Naive thymus-derived CD4-positive, alpha-beta T cell (primary cell): ENCODE data around the gene FHIT. TPM values are rescaled to one million over a fixed set of nuclear protein-coding genes. Genes with fewer than 3 reads are reported as not detected.

ENCODE experiments used
- ATAC-seq: fragments of 150-1000 bp; cut with Tn5 transposase; 2 replicates; pipeline ENCODE4 v1.10.0; 2021; ENCODE audit warnings: mild to moderate bottlenecking, moderate library complexity
- CTCF ChIA-PET: fragments of 350-600 bp; sonication (Branson Sonifier 250); formaldehyde crosslinking; loops from one replicate; lab custom pipeline; 2021; ENCODE audit warnings: antibody characterized with exemption; lab: Charles Lee
- POLR2A ChIA-PET: fragments of 350-600 bp; sonication (Branson Sonifier 250); formaldehyde crosslinking; loops from one replicate; lab custom pipeline; 2021; ENCODE audit warnings: antibody characterized with exemption, inconsistent platforms; lab: Charles Lee
- DNase-seq, 9 donors: peaks; one replicate each; pipeline versions ENCODE4 v3.0.0 to v3.0.0-alpha.2; 2020 to 2022; ENCODE audit warnings: mixed read lengths in 1 of 9
- H3K27ac ChIP-seq: one replicate; pipeline ENCODE4 v1.7.0; 2013; ENCODE audit warnings: mild to moderate bottlenecking, low read depth, low read length, moderate library complexity
- H3K27me3 ChIP-seq, 2 donors: one replicate each; pipeline ENCODE4 v1.7.0; 2013; ENCODE audit warnings: low read length in 2 of 2, mild to moderate bottlenecking in 2 of 2, moderate library complexity in 2 of 2; ENCODE audit not compliant: control insufficient read depth in 2 of 2, insufficient read depth in 2 of 2
- H3K36me3 ChIP-seq, 3 experiments: 1 replicate in 2 of 3; 2 replicates in 1 of 3; pipeline ENCODE4 v1.7.0; 2013; ENCODE audit warnings: low read length in 3 of 3, mild to moderate bottlenecking in 3 of 3, moderate library complexity in 1 of 3; ENCODE audit not compliant: insufficient read depth in 3 of 3, control insufficient read depth in 2 of 3
- H3K4me1 ChIP-seq, 2 donors: one replicate each; pipeline ENCODE4 v1.7.0; 2013; ENCODE audit warnings: low read length in 2 of 2, mild to moderate bottlenecking in 2 of 2, moderate library complexity in 1 of 2; ENCODE audit not compliant: control insufficient read depth in 2 of 2, insufficient read depth in 2 of 2
- H3K4me3 ChIP-seq: 2 replicates; pipeline ENCODE4 v1.7.0; 2013; ENCODE audit warnings: mild to moderate bottlenecking, low read length
- H3K9me3 ChIP-seq, 3 experiments: 1 replicate in 2 of 3; 2 replicates in 1 of 3; pipeline ENCODE4 v1.7.0; 2013; ENCODE audit warnings: low read length in 3 of 3; ENCODE audit not compliant: control insufficient read depth in 2 of 3
- H3K27ac Mint-ChIP-seq, 9 donors: one replicate each; pipeline ENCODE4 v1.8.0; 2020 to 2022; ENCODE audit warnings: mixed read lengths in 9 of 9, mild to moderate bottlenecking in 8 of 9, moderate library complexity in 5 of 9, inconsistent platforms in 2 of 9
- H3K27me3 Mint-ChIP-seq, 5 donors: one replicate each; pipeline ENCODE4 v1.8.0; 2021 to 2022; ENCODE audit warnings: mixed read lengths in 5 of 5, mild to moderate bottlenecking in 1 of 5
- H3K36me3 Mint-ChIP-seq, 5 donors: one replicate each; pipeline ENCODE4 v1.8.0; 2020 to 2022; ENCODE audit warnings: mixed read lengths in 5 of 5, mild to moderate bottlenecking in 3 of 5, inconsistent platforms in 1 of 5
- H3K4me1 Mint-ChIP-seq, 7 donors: one replicate each; pipeline ENCODE4 v1.8.0; 2020 to 2022; ENCODE audit warnings: mixed read lengths in 7 of 7, mild to moderate bottlenecking in 3 of 7, inconsistent platforms in 1 of 7
- H3K4me3 Mint-ChIP-seq, 10 donors: one replicate each; pipeline ENCODE4 v1.8.0; 2020 to 2022; ENCODE audit warnings: mild to moderate bottlenecking in 10 of 10, mixed read lengths in 10 of 10, moderate library complexity in 6 of 10, inconsistent platforms in 2 of 10
- H3K9me3 Mint-ChIP-seq, 11 donors: one replicate each; pipeline ENCODE4 v1.8.0; 2020 to 2022; ENCODE audit warnings: mixed read lengths in 11 of 11, mild to moderate bottlenecking in 4 of 11, inconsistent platforms in 1 of 11, moderate library complexity in 1 of 11
- intact Hi-C, 2 donors: fragments of 100-400 bp; cut with micrococcal nuclease; formaldehyde crosslinking; loops; one replicate each; pipeline ENCODE4 v1.15.1; 2023
- polyA plus RNA-seq, 2 donors: library from polyadenylated mRNA; unstranded; fragments of 300-500 nt; fragmentation: Illumina TruSeq; gene quantifications; one replicate each; pipeline ENCODE4 v1.2.3, GENCODE V29; 2021
- total RNA-seq, 6 experiments: library from RNA in 5 of 6; stranded (reverse) in 5 of 6; gene quantifications; 1 replicate in 5 of 6; 2 replicates in 1 of 6; pipeline ENCODE4 v1.2.3 and lab custom pipeline; 2021 to 2026

FHIT gene
- total and polyA plus RNA-seq, 7 experiments from 2014 or later, result 51.2 to 230 (median 152) TPM

- Mint-ChIP-seq H3K27ac (peak overlapping the region in 8 of 9 donors; percentile 20 to 90 (median 71)), H3K4me1 (peaks cover 20 to 92% (median 85%) of the 10 kb centered on the region in 7 donors)
Measured at GRCh38 chr3:59872128-59872527, 1379.1 kb downstream of the FHIT start.

DNA sequence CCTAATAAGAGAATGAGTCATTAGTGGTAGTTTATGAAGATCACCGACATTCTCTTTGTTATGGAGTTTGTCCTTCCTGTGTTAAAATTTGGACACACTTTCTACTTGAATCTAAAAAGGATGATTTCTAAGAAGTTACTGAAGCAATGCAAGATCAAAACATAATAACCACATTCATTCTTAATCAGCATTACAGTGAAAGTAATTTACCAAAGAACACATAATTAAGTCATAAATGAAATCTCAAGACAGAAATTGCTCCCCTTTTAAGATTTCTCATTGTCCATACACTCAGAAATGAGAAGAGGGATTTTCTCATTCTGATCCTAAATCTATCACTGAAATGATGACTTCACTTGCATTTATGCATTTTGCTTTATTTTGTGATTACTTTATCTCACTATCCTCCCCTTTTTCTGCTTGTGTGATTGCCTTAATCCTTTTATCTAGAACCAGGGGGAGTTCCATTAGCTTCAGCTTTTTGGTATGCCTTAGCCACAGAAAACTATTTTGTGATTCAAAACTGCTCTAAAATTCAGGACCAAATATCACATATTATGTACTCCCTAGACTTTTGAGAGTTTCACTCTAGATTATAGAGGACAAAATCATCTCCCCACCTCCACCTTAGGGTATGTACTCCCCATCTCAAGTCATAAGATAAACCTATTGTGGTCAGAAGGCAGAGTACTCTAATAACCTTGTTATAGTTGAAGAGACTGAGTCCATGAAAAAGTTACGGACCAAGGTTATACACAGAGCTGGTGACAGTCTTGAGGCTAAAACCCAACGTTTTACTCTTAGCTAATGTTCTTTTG lies 1383.9 kb downstream of the FHIT start:
- Histone ChIP-seq H3K27ac (no peak overlapping the region), H3K27me3 (no peaks in the 10 kb centered on the region), H3K9me3 (peaks cover 0 to 12% (median 0%) of the 10 kb centered on the region in 3 experiments), H3K36me3 (peaks cover 0 to 38% (median 7%) of the 10 kb centered on the region in 3 experiments), H3K4me1 (peaks cover 3 to 41% of the 10 kb centered on the region in 2 donors), H3K4me3 (no peak overlapping the region)
- POLR2A ChIA-PET, result interaction anchor here (0.6 to 0.9 kb wide), 2 partner anchors 151 to 378 kb away, joined by 3 read pairs; no protein-coding TSS in a partner anchor
- intact Hi-C loops, result no loop called here
- H3K4me1 Mint-ChIP-seq, result peaks cover 10 to 86% (median 79%) of the 10 kb centered on the region in 7 donors
- H3K9me3 Mint-ChIP-seq, result peaks cover 3 to 37% (median 12%) of the 10 kb centered on the region in 11 donors
- H3K36me3 Mint-ChIP-seq, result peaks cover 16 to 84% (median 76%) of the 10 kb centered on the region in 5 donors
- peak overlapping the region in 8 of 9 donors; percentile 5 to 90 (median 64) for H3K27ac Mint-ChIP-seq
- no peaks in the 10 kb centered on the region for H3K27me3 Mint-ChIP-seq
- H3K4me3 Mint-ChIP-seq, result peak overlapping the region in 5 of 10 donors; percentile 18 to 40 (median 25)
- DNase-seq (no peak), ATAC-seq (no peak)
- CTCF ChIA-PET, result interaction anchor here (1.3 kb wide), 1 partner anchor 10 kb away, joined by 4 read pairs; no protein-coding TSS in a partner anchor

More at GRCh38 chr3:59872128-59872527, 1379.1 kb downstream of the FHIT start:
- peaks cover 0 to 14% (median 0%) of the 10 kb centered on the region in 11 donors for H3K9me3 Mint-ChIP-seq
- H3K36me3 Mint-ChIP-seq, result peaks cover 9 to 79% (median 69%) of the 10 kb centered on the region in 5 donors
- Histone ChIP-seq H3K4me3 (no peak overlapping the region), H3K27ac (no peak overlapping the region), H3K27me3 (no peaks in the 10 kb centered on the region), H3K9me3 (no peaks in the 10 kb centered on the region), H3K36me3 (peaks cover 0 to 15% (median 4%) of the 10 kb centered on the region in 3 experiments), H3K4me1 (peaks cover 3 to 47% of the 10 kb centered on the region in 2 donors)
- H3K4me3 Mint-ChIP-seq, result peak overlapping the region in 4 of 10 donors; percentile 27 to 59 (median 54)
- POLR2A ChIA-PET, result no interaction called here
- CTCF ChIA-PET, result interaction anchor here (0.6 kb wide), 1 partner anchor 63 kb away, joined by 3 read pairs; no protein-coding TSS in a partner anchor
- intact Hi-C loops, result loop anchor here in 1 of 2 donors (2.0 kb wide), 1 partner anchor 15 kb away; no protein-coding TSS in a partner anchor
- H3K27me3 Mint-ChIP-seq, result no peaks in the 10 kb centered on the region
- DNase-seq (no peak), ATAC-seq (no peak)

GRCh38 chr3:59866076-59866475 lies 1385.2 kb downstream of the FHIT start:
- CTCF ChIA-PET, result no interaction called here
- no peak for DNase-seq
- Mint-ChIP-seq H3K36me3 (peaks cover 17 to 85% (median 76%) of the 10 kb centered on the region in 5 donors), H3K9me3 (peaks cover 3 to 43% (median 15%) of the 10 kb centered on the region in 11 donors), H3K27me3 (no peaks in the 10 kb centered on the region), H3K4me1 (peaks cover 10 to 86% (median 71%) of the 10 kb centered on the region in 7 donors), H3K27ac (peak overlapping the region in 8 of 9 donors; percentile 7 to 82 (median 60)), H3K4me3 (peak overlapping the region in 5 of 10 donors; percentile 0 to 8 (median 1))
- Histone ChIP-seq H3K4me3 (no peak overlapping the region), H3K9me3 (peaks cover 0 to 12% (median 0%) of the 10 kb centered on the region in 3 experiments), H3K4me1 (peaks cover 3 to 28% of the 10 kb centered on the region in 2 donors), H3K27me3 (no peaks in the 10 kb centered on the region), H3K36me3 (peaks cover 0 to 41% (median 3%) of the 10 kb centered on the region in 3 experiments), H3K27ac (no peak overlapping the region)
- ATAC-seq, result no peak
- POLR2A ChIA-PET, result no interaction called here
- intact Hi-C loops, result no loop called here

GRCh38 chr3:59865351-59865750 lies 1385.9 kb downstream of the FHIT start:
- DNase-seq (no peak), ATAC-seq (no peak)
- Mint-ChIP-seq H3K9me3 (peaks cover 3 to 43% (median 15%) of the 10 kb centered on the region in 11 donors), H3K27ac (peak overlapping the region in 7 of 9 donors; percentile 16 to 82 (median 65)), H3K4me3 (no peak overlapping the region), H3K36me3 (peaks cover 17 to 89% (median 78%) of the 10 kb centered on the region in 5 donors), H3K27me3 (no peaks in the 10 kb centered on the region), H3K4me1 (peaks cover 8 to 86% (median 71%) of the 10 kb centered on the region in 7 donors)
- Histone ChIP-seq H3K36me3 (peaks cover 0 to 46% (median 3%) of the 10 kb centered on the region in 3 experiments), H3K27ac (no peak overlapping the region), H3K4me1 (peaks cover 3 to 21% of the 10 kb centered on the region in 2 donors), H3K9me3 (peaks cover 0 to 12% (median 0%) of the 10 kb centered on the region in 3 experiments), H3K4me3 (no peak overlapping the region), H3K27me3 (no peaks in the 10 kb centered on the region)
- intact Hi-C loops, result no loop called here
- POLR2A ChIA-PET, result no interaction called here
- CTCF ChIA-PET, result no interaction called here

DNA sequence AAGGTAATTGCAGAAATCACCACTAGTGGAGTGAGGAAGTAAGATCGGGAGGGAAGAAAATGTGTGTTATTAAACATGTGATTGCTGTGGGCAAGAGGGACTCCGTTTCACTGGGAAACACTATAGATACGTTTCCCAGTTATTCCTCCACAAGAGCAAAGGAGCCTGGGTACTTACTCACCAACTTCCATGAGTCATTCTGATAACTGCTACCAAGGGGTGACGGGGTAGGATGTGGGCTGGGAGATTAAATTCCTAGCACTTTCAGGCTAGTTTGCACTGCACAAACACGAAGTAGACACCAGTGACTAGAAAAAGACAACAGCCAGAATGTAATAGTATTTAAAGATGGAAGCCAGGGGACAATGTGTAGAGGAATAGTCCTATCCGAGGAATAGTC lies 1388.6 kb downstream of the FHIT start:
- Histone ChIP-seq H3K27me3 (no peaks in the 10 kb centered on the region), H3K27ac (no peak overlapping the region), H3K4me3 (no peak overlapping the region), H3K9me3 (peaks cover 0 to 12% (median 0%) of the 10 kb centered on the region in 3 experiments), H3K36me3 (peaks cover 0 to 46% (median 3%) of the 10 kb centered on the region in 3 experiments), H3K4me1 (peaks cover 3 to 7% of the 10 kb centered on the region in 2 donors)
- Mint-ChIP-seq H3K4me1 (peaks cover 3 to 80% (median 69%) of the 10 kb centered on the region in 7 donors), H3K27ac (peak overlapping the region in 5 of 9 donors; percentile 32 to 72 (median 67)), H3K27me3 (no peaks in the 10 kb centered on the region), H3K9me3 (peaks cover 0 to 35% (median 15%) of the 10 kb centered on the region in 11 donors), H3K36me3 (peaks cover 17 to 90% (median 83%) of the 10 kb centered on the region in 5 donors), H3K4me3 (no peak overlapping the region)
- ATAC-seq (no peak), DNase-seq (no peak)
- CTCF ChIA-PET, result no interaction called here
- intact Hi-C loops, result no loop called here
- POLR2A ChIA-PET, result no interaction called here
